Right renal cortex interstitium (tissue), 3 donors: ENCODE data around the gene LGI2. TPM values are rescaled to one million over a fixed set of nuclear protein-coding genes. Genes with fewer than 3 reads are reported as not detected.

Source experiments
- DNase-seq, 3 donors: peaks; one replicate each; pipeline ENCODE4 v3.0.0-alpha.2; 2013; ENCODE audit warnings: low read depth in 3 of 3, low spot score in 2 of 3
- polyA plus RNA-seq, 3 donors: library from polyadenylated mRNA; unstranded; fragments of 120-200 nt; gene quantifications; one replicate each; pipeline ENCODE4 v1.2.1, GENCODE V29; 2013; ENCODE audit not compliant: insufficient read length in 3 of 3

The LGI2 gene
- polyA plus RNA-seq, 3 donors: 26.2 to 35.5 (median 28.3) TPM

GRCh38 chr4:24999392-25000089 is 31.2 kb downstream of the LGI2 start:
- no peak for DNase-seq

- no peak for DNase-seq
Observed at GRCh38 chr4:24995346-24995919, 35.3 kb downstream of the LGI2 start.

- DNase-seq: no peak
Observed at GRCh38 chr4:24993551-24994080, 37.1 kb downstream of the LGI2 start.

- DNase-seq: no peak
Observed at GRCh38 chr4:24992968-24993367, 37.8 kb downstream of the LGI2 start.

- DNase-seq: no peak
Observed at GRCh38 chr4:24991015-24991414, 39.7 kb downstream of the LGI2 start.

GRCh38 chr4:24989327-24989726 is 41.4 kb downstream of the LGI2 start:
- DNase-seq: no peak

- DNase-seq: no peak
Observed at GRCh38 chr4:24988776-24989175, 42.0 kb downstream of the LGI2 start.

GRCh38 chr4:24984602-24985532 is 45.9 kb downstream of the LGI2 start:
- DNase-seq: no peak

GRCh38 chr4:24980740-24981139 is 50.0 kb downstream of the LGI2 start:
- no peak for DNase-seq

- peak in 2 of 3 donors; percentile 52 to 66 for DNase-seq
Observed at GRCh38 chr4:24980064-24980690, 50.6 kb downstream of the LGI2 start.

GRCh38 chr4:24979554-24979953 is 51.2 kb downstream of the LGI2 start:
- no peak for DNase-seq

- no peak for DNase-seq
Observed at GRCh38 chr4:24978291-24979075, 52.3 kb downstream of the LGI2 start.

GRCh38 chr4:24975510-24975909 is 55.2 kb downstream of the LGI2 start:
- DNase-seq: no peak

- peak in 1 of 3 donors; percentile 38 for DNase-seq
Observed at GRCh38 chr4:24973747-24974601, 56.8 kb downstream of the LGI2 start.

GRCh38 chr4:24973404-24973746 is 57.4 kb downstream of the LGI2 start:
- no peak for DNase-seq

- no peak for DNase-seq
Observed at GRCh38 chr4:24971192-24971591, 59.6 kb downstream of the LGI2 start.

GRCh38 chr4:24970635-24971034 is 60.1 kb downstream of the LGI2 start:
- DNase-seq: no peak

GRCh38 chr4:24970191-24970590 is 60.6 kb downstream of the LGI2 start:
- no peak for DNase-seq

- DNase-seq: no peak
Observed at GRCh38 chr4:24969486-24969885, 61.3 kb downstream of the LGI2 start.
